Liver (tissue), 3 donors: ENCODE data around the gene YIPF3.

ENCODE experiments used
- EGR1 ChIP-seq, 2 donors: IDR thresholded peaks; 2 replicates each; pipeline ENCODE4 v1.6.1; 2016 to 2018; ENCODE audit warnings: antibody characterized with exemption in 2 of 2, low read depth in 2 of 2
- GABPA ChIP-seq, 2 donors: IDR thresholded peaks in 1 of 2; conservative IDR thresholded peaks in 1 of 2; 2 replicates each; pipeline ENCODE4 v1.6.1; 2016; ENCODE audit warnings: antibody characterized with exemption in 2 of 2, mild to moderate bottlenecking in 1 of 2, moderate library complexity in 1 of 2
- JUND ChIP-seq, 2 donors: IDR thresholded peaks; 2 replicates each; pipeline ENCODE4 v1.6.1; 2016; ENCODE audit warnings: antibody characterized with exemption in 2 of 2
- RAD21 ChIP-seq, 2 donors: IDR thresholded peaks; 2 replicates each; pipeline ENCODE4 v1.6.1; 2016; ENCODE audit warnings: antibody characterized with exemption in 2 of 2, mild to moderate bottlenecking in 2 of 2
- SP1 ChIP-seq: IDR thresholded peaks from 2 replicates; pipeline ENCODE4 v1.6.1; 2018; ENCODE audit warnings: antibody characterized with exemption, mild to moderate bottlenecking
- TAF1 ChIP-seq: conservative IDR thresholded peaks from 2 replicates; pipeline ENCODE4 v1.6.1; 2016; ENCODE audit warnings: antibody characterized with exemption, mild to moderate bottlenecking
- YY1 ChIP-seq: IDR thresholded peaks from 2 replicates; pipeline ENCODE4 v1.6.1; 2016; ENCODE audit warnings: antibody characterized with exemption, mild to moderate bottlenecking
- TF ChIP-seq, protein P1 (sequence below): fragments of 150-350 bp; IDR thresholded peaks from 2 replicates; pipeline ENCODE4 v1.5.1; 2017; ENCODE audit warnings: improper control_type of control experiment, low read depth, low read length; ENCODE audit not compliant: missing input control
- TF ChIP-seq, protein P2 (sequence below): IDR thresholded peaks from 2 replicates; pipeline ENCODE4 v1.6.1; 2016; ENCODE audit warnings: antibody characterized with exemption
- TF ChIP-seq, protein P3 (sequence below): IDR thresholded peaks from 2 replicates; pipeline ENCODE4 v1.6.1; 2016; ENCODE audit warnings: antibody characterized with exemption, mild to moderate bottlenecking
- TF ChIP-seq, protein P4 (sequence below): IDR thresholded peaks from 2 replicates; pipeline ENCODE4 v1.6.1; 2016; ENCODE audit warnings: antibody characterized with exemption
- donor health status: healthy.
- donor health status: healthy.

DNA sequence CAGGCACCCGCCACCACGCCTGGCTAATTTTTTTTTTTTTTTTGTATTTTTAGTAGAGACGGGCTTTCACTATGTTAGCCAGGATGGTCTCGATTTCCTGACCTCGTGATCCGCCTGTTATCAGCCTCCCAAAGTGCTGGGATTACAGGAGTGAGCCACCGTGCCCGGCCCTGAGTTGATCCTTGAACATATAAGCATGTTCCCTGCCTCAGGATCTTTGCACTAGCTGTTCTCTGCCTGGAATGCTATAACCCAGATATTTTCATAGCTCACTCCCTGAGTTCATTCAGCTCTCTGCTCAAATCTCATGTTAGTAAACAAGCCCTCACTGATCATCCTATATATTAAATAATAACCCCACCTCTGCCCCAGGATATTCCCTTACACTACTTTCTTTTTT lies 52.4 kb downstream of the YIPF3 start:
- TF ChIP-seq, protein P1, sequence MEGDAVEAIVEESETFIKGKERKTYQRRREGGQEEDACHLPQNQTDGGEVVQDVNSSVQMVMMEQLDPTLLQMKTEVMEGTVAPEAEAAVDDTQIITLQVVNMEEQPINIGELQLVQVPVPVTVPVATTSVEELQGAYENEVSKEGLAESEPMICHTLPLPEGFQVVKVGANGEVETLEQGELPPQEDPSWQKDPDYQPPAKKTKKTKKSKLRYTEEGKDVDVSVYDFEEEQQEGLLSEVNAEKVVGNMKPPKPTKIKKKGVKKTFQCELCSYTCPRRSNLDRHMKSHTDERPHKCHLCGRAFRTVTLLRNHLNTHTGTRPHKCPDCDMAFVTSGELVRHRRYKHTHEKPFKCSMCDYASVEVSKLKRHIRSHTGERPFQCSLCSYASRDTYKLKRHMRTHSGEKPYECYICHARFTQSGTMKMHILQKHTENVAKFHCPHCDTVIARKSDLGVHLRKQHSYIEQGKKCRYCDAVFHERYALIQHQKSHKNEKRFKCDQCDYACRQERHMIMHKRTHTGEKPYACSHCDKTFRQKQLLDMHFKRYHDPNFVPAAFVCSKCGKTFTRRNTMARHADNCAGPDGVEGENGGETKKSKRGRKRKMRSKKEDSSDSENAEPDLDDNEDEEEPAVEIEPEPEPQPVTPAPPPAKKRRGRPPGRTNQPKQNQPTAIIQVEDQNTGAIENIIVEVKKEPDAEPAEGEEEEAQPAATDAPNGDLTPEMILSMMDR, result no peak
- TF ChIP-seq TAF1 (no peak), YY1 (no peak), EGR1 (IDR thresholded peaks at IDR 0.05; ENCODE audit: low read depth in 2 of 2) (no peak), SP1 (no peak), JUND (IDR thresholded peaks at IDR 0.05) (no peak), GABPA (IDR thresholded peaks at IDR 0.05 in 1 of 2, conservative IDR thresholded peaks at IDR 0.05 in 1 of 2) (no peak), RAD21 (IDR thresholded peaks at IDR 0.05) (no peak)
- TF ChIP-seq, protein P2, sequence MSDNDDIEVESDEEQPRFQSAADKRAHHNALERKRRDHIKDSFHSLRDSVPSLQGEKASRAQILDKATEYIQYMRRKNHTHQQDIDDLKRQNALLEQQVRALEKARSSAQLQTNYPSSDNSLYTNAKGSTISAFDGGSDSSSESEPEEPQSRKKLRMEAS, result no peak
- TF ChIP-seq, protein P3, sequence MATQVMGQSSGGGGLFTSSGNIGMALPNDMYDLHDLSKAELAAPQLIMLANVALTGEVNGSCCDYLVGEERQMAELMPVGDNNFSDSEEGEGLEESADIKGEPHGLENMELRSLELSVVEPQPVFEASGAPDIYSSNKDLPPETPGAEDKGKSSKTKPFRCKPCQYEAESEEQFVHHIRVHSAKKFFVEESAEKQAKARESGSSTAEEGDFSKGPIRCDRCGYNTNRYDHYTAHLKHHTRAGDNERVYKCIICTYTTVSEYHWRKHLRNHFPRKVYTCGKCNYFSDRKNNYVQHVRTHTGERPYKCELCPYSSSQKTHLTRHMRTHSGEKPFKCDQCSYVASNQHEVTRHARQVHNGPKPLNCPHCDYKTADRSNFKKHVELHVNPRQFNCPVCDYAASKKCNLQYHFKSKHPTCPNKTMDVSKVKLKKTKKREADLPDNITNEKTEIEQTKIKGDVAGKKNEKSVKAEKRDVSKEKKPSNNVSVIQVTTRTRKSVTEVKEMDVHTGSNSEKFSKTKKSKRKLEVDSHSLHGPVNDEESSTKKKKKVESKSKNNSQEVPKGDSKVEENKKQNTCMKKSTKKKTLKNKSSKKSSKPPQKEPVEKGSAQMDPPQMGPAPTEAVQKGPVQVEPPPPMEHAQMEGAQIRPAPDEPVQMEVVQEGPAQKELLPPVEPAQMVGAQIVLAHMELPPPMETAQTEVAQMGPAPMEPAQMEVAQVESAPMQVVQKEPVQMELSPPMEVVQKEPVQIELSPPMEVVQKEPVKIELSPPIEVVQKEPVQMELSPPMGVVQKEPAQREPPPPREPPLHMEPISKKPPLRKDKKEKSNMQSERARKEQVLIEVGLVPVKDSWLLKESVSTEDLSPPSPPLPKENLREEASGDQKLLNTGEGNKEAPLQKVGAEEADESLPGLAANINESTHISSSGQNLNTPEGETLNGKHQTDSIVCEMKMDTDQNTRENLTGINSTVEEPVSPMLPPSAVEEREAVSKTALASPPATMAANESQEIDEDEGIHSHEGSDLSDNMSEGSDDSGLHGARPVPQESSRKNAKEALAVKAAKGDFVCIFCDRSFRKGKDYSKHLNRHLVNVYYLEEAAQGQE, result no peak
- TF ChIP-seq, protein P4, sequence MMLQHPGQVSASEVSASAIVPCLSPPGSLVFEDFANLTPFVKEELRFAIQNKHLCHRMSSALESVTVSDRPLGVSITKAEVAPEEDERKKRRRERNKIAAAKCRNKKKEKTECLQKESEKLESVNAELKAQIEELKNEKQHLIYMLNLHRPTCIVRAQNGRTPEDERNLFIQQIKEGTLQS, result no peak
